LNCaP clone FGC (cell line): ENCODE results near the gene GNAQ.
"Not testable (repeated sequence)": the region's sequence is repeated elsewhere in the genome, so short reads cannot be mapped to it uniquely, and the experiment has no call there.

Experiments used
- DNase-seq: peaks from one replicate; pipeline ENCODE4 v3.0.0-alpha.2; 2011; ENCODE audit warnings: low read depth
- H3K4me3 ChIP-seq: 2 replicates; pipeline ENCODE4 v1.5.1; 2011; ENCODE audit warnings: mild to moderate bottlenecking, low read depth, low read length, control low read depth
- CTCF ChIP-seq: IDR thresholded peaks from 2 replicates; pipeline ENCODE4 v1.5.1; 2012; ENCODE audit warnings: mild to moderate bottlenecking; ENCODE audit not compliant: control insufficient read depth, insufficient read depth; ENCODE audit errors: extremely low read depth

Gene GNAQ

GRCh38 chr9:77883846-77884771 lies 147.5 kb downstream of the GNAQ start:
- H3K4me3 ChIP-seq: no peak overlapping the region
- no peak for DNase-seq
- TF ChIP-seq CTCF: no peak

GRCh38 chr9:77883133-77883532 lies 148.5 kb downstream of the GNAQ start:
- no peak for TF ChIP-seq CTCF
- DNase-seq: no peak

GRCh38 chr9:77882294-77882693 lies 149.3 kb downstream of the GNAQ start:
- TF ChIP-seq CTCF: no peak

More at GRCh38 chr9:77883133-77883532, 148.5 kb downstream of the GNAQ start:
- no peak overlapping the region for H3K4me3 ChIP-seq

GRCh38 chr9:77881634-77882033 lies 150.0 kb downstream of the GNAQ start:
- H3K4me3 ChIP-seq: not testable (repeated sequence)

More at GRCh38 chr9:77882294-77882693, 149.3 kb downstream of the GNAQ start:
- no peak overlapping the region for H3K4me3 ChIP-seq
- DNase-seq: no peak

GRCh38 chr9:77881111-77881510 lies 150.5 kb downstream of the GNAQ start:
- DNase-seq: no peak
- no peak overlapping the region for H3K4me3 ChIP-seq
- TF ChIP-seq CTCF: no peak

More at GRCh38 chr9:77881634-77882033, 150.0 kb downstream of the GNAQ start:
- not testable (repeated sequence) for DNase-seq

GRCh38 chr9:77879437-77879943 lies 152.1 kb downstream of the GNAQ start:
- no peak for TF ChIP-seq CTCF
- H3K4me3 ChIP-seq: no peak overlapping the region
- DNase-seq: no peak

GRCh38 chr9:77878793-77879192 lies 152.8 kb downstream of the GNAQ start:
- not testable (repeated sequence) for DNase-seq, H3K4me3 ChIP-seq

GRCh38 chr9:77877976-77878375 lies 153.6 kb downstream of the GNAQ start:
- TF ChIP-seq CTCF: no peak
- no peak for DNase-seq
- H3K4me3 ChIP-seq: no peak overlapping the region
